Inflammatory macrophage treated with lipopolysaccharide for 1 hour (primary cell): ENCODE data around the gene MYH10.

Experiments
- DNase-seq, 2 donors: peaks; one replicate each; pipeline ENCODE4 v3.0.0-alpha.2; 2020 to 2022

The MYH10 gene

GRCh38 chr17:8489841-8490240, 140.7 kb downstream of the MYH10 start:
- no peak for DNase-seq

- peak; percentile 29 to 62 for DNase-seq
Measured at GRCh38 chr17:8488901-8489300, 141.6 kb downstream of the MYH10 start.

GRCh38 chr17:8488491-8488890, 142.0 kb downstream of the MYH10 start:
- DNase-seq: no peak

- no peak for DNase-seq
Measured at GRCh38 chr17:8487743-8488142, 142.8 kb downstream of the MYH10 start.

- DNase-seq: no peak
Measured at GRCh38 chr17:8487130-8487645, 143.3 kb downstream of the MYH10 start.

- DNase-seq: no peak
Measured at GRCh38 chr17:8485491-8485890, 145.0 kb downstream of the MYH10 start.

- DNase-seq: no peak
Measured at GRCh38 chr17:8484465-8484864, 146.1 kb downstream of the MYH10 start.

- no peak for DNase-seq
Measured at GRCh38 chr17:8482546-8482945, 148.0 kb downstream of the MYH10 start.

GRCh38 chr17:8481703-8482102, 148.8 kb downstream of the MYH10 start:
- DNase-seq: no peak

- DNase-seq: no peak
Measured at GRCh38 chr17:8481089-8481488, 149.4 kb downstream of the MYH10 start.

GRCh38 chr17:8480011-8480976, 150.2 kb downstream of the MYH10 start:
- DNase-seq: no peak

GRCh38 chr17:8479431-8479947, 151.0 kb downstream of the MYH10 start:
- no peak for DNase-seq

GRCh38 chr17:8477715-8478441, 152.6 kb downstream of the MYH10 start:
- no peak for DNase-seq

GRCh38 chr17:8477171-8477570, 153.4 kb downstream of the MYH10 start:
- DNase-seq: peak; percentile 47 to 68

- DNase-seq: no peak
Measured at GRCh38 chr17:8476741-8477140, 153.8 kb downstream of the MYH10 start.

GRCh38 chr17:8475781-8476180, 154.7 kb downstream of the MYH10 start:
- no peak for DNase-seq

- no peak for DNase-seq
Measured at GRCh38 chr17:8475227-8475626, 155.3 kb downstream of the MYH10 start.

- no peak for DNase-seq
Measured at GRCh38 chr17:8474826-8475225, 155.7 kb downstream of the MYH10 start.

GRCh38 chr17:8473451-8474192, 156.9 kb downstream of the MYH10 start:
- no peak for DNase-seq

GRCh38 chr17:8472663-8473062, 157.9 kb downstream of the MYH10 start:
- no peak for DNase-seq

- DNase-seq: no peak
Measured at GRCh38 chr17:8470447-8471047, 160.0 kb downstream of the MYH10 start.

GRCh38 chr17:8469964-8470363, 160.6 kb downstream of the MYH10 start:
- DNase-seq: no peak
